HG03457 (cell line): ENCODE results near the gene TMEM156.
"Not testable (repeated sequence)": the region's sequence is repeated elsewhere in the genome, so short reads cannot be mapped to it uniquely, and the experiment has no call there.

Experiments
- ATAC-seq: cut with Tn5 transposase; IDR thresholded peaks from one replicate; pipeline ENCODE4 v1.9.1; 2021; ENCODE audit warnings: moderate number of reproducible peaks; ENCODE audit not compliant: unreplicated experiment

The TMEM156 gene

DNA sequence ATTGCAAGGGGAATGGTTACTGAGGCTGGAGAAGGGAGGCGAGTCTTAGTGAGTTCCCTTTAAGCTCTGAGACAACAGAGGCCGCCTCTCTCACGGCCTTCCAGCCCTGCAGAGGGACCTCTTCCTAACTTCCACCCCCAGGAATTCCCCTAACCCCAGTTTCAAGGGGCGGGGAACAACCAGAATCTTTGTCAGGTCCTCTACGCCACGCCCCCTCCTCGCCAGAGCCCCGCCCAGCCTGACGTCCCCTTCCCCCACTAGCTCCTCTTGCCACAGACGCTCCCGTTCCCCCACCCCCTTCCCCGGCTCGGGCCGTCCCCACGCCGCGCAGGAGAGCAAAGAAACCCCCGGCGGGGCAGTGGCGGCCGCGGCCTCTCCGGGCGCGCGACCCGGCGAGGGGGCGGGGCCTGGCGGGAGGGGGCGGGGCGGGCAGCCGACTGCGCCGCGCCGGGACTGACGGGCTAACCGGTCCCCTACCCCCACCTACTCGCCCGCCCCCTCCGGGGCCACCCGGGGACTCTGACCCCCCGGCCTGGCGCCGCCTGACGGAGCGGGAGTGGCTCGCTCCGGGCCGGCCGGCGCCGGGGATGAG, 12.3 kb upstream of the TMEM156 start:
- ATAC-seq = peak; percentile 53

DNA sequence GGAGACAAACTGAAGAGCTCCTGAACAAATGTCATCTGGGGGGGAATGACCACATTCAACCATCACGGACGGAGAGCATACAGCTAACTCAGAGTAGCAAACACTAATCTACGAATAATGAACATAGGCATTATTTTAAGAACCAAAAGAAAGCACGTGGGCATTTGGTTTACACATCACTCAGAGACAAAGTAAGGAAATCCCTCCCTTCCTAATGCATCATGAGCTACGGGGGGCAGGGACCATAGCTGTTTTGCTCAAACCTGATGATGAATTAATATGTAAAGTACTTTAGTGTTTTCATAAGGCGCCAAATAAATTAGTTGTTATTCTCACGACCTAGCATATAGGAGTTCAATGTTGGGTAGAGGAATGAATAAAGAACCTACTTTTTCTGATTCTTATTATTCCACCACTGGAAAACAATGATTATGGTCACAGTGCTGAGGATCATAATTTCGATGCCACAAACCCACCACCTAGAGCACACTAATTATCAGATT, 11.7 kb upstream of the TMEM156 start:
- ATAC-seq = no peak

DNA sequence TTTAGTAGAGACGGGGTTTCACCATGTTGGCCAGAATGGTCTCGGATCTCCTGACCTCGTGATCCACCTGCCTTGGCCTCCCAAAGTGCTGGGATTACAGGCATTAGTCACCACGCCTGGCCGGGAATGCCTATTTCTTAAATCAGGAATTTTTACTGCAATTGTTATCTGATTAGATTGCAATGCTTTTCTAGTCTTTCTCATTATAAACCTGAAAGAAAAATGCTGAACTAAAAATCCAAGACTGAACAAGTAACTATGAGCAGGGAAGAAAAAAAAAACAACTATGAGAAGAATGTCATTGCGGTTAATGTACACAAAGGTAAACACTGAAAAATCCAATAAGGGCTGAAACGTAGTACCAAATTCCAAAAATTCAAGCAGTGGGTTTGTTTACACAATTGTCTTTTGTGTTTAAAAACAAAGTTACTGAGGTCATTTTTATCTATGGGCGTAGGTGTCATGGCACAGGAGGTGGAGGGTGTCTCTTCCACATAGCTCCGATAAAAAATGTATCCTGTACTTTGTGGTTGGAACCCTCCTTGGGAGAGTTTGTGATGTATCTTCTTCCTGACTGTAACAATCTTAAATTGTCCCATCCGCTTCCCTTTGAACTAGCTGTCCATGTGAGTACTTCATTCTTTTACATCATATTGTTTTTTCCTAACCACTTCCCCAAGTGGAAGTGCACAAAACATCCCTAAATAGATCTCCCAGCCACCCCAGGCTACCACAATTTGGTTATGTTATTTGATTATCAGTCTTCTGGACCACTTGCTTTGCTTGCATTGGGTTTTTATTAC, 11.1 kb upstream of the TMEM156 start:
- no peak for ATAC-seq

DNA sequence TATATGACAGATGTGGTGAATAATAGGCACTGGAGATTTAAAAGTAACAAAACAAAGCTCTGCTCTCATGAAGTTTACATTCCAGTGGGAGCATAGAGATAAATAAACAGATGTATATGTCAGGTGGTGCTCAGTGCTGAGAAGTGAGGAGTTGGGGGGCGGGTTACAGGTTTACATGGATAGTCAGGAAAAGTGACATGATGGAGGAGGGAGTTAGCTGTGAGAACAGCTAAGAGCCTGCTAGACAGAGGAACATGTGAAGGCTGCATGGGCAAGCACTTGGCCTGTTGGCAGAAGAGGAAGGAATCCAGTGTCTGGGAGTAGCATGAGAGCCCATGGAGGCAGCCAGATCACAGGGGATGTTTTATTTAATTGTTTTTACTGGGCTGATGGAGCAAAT, 10.2 kb upstream of the TMEM156 start:
- ATAC-seq = no peak

DNA sequence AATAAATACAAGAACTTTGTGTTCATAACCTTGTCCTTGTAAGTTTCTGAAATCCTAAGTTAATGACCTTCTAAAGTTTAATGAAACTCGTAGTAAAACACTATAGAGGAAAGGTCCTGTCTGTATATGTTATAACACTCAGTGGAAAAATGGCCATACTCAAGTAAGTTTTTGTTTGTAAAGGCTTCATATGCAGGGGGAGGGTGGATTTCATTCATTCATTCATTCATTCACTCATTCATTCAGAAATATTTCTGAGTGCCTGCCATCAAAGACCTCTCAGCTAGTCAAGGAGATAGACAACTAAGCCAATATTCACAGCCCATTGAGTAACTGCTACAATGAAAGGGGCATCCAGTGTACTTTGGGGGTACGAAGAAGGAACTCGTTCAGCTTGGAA, 6.9 kb upstream of the TMEM156 start:
- ATAC-seq = no peak

DNA sequence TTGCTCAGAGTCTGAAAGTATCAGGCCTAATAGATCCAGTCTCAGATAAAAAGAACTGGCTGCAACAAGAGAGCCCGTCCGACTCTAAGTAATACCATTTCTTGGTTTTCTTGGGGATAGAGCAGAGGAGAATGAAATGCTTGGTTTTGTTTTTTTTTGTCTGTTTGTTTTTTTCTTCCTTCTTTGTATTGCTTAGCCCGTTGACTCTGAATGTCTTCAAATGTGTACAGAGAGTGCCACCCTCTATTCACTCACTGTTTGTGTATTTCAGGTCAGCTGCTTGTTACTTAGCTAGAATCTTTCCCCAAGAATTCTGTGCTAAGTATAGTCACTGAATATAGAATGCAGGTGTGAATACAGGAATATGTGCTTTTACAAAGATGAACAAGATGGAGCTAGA, 5.7 kb upstream of the TMEM156 start:
- ATAC-seq = no peak

DNA sequence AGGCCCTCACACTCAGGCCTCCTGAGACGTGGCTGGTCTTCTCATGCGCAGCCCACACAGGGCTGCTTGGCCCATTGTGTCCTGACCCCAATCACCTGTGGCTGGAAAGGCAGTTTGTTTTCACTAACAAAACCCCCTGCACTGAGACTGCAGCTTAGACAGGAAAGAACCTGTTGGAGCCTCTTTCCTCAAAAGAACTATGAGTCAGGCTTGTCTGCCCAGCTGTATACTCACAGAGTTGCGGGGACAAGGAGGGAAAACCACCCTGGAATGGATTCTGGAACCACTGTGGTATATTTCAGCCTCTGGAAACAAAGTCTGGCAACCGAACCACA, 5.2 kb upstream of the TMEM156 start:
- ATAC-seq = no peak

DNA sequence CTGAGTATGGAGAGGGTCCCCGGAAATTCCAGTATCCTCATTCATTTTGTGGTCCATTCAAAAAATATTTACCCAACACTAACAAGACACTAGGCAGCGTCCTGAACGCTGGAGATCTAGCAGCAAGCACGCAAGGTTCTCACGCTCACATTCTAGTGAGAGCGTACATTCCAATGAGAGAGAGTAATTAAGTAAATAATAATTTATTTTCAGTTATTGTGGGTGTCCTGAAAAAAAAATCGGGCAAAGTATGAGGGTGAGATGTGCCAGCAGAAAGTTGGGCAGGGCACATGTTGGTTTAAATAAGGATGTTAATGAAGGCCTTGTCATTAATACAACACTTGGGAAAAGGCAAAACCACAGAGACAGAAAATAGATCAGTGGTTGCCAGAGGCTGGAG, 4.0 kb upstream of the TMEM156 start:
- ATAC-seq = no peak

DNA sequence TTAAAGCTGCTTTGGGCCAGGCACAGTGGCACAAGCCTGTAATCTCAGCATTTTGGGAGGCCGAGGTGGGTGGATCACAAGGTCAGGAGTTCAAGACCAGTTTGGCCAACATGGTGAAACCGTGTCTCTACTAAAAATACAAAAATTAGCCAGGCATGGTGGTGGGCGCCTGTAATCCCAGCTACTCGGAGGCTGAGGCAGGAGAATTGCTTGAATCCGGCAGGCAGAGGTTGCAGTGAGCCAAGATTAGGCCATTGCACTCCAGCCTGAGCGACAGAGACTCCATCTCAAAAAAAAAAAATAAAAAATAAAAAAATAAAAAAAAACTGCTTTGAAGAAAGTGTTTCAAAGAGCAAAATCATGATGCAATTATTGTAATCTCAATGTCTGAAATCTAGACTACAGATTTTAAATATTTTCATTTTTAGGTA, 604 bp downstream of the TMEM156 start:
- ATAC-seq = not testable (repeated sequence)

DNA sequence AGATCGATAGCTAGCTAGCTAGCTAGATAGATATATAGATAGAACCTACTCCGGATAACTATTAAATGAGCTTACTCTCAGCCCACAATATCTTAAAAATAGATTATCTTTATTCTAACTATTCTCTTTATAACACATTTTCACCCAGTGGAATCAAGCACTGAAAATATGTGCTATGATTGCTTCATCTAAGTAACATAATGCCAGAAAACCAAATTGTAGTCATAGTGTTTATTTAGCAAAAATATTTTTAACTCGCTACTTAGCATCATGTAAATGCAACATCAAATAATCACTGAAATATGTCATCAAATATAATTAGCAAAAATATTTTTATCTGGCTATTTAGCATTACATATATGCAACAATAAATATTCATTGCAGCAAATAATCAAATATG, 1.5 kb downstream of the TMEM156 start:
- ATAC-seq = no peak

DNA sequence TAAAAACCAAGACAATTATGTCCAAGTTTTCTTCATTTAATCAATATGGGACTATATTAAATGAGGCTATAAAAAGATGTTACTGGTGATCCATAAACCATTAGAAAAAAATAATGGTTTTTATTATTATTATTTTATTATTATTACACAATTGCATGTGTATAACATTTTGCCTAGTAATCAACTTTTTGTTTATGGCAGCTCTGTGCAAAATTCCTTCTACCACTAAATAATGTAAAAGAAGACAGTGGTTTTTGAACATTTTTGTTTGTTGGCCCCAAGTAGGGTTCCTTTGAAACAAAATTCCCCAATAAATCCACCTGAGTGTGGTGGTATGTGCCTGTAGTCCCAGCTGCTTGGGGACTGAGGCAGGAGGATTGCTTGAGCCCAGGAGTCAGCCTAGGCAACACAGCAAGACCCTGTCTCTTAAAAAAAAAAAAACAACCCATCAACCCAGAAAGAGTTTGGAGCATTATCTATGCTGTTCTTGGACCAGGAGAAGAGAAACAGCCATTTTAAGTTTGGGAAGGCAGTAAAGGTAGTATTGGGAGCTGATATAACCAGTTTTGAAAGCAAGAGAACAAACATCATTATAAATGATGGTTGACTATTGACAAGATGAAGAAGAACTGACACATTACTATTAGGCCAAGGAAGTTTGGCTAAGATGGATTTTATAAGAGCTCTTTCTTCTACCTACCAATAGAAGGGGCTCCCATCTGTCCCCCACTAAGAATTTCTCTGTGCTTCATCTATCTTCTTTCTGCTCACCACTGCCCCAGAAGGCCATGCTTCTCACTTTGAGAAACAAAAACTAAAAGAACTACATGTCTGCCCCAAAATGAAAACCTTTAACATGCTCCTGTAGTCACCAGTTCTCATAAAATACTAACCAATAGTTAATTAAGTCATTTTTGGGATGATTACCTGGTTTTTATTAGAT, 2.2 kb downstream of the TMEM156 start:
- ATAC-seq = no peak

DNA sequence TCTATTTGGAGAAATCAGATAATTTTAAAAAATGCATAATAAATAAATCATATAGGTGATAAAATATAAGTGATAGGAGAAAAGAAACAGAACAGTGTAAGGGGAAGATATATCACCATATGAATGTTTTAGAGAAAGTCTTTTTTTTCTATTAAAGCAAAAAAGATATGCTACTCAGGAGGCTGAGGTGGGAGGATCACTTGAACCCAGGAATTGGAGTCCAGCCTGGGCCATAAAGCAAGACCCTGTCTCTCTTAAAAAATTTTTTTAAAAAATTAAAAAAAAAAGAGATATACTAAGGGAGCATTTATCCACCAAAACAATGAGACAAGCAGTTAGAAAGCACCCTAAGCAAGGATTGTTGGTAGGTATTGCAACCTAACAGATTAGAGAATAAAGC, 6.1 kb downstream of the TMEM156 start:
- ATAC-seq = no peak

DNA sequence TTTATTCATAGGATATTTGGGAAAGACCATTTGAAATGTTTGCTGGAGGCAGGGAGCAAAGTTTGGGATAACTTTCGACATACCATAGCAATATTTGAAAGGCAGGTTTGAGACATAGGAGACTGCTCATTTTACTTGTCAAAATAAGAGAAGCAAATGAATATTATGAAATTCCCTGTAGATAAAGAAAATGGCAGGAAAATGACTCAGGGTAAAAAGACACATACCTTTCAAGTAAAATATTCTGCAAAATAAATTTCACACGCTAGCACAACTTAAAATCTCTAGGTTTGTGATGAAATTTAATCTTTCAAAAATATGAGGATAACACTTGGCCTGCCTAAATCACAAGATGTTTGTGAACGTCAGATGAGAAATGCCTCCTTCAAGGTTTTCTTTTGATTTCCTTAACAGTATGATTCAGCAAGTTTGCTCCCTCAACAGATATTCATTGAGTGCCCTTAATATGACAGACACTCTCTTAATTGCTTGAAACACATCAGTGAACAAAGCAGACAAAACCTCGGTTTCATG, 6.6 kb downstream of the TMEM156 start:
- no peak for ATAC-seq

DNA sequence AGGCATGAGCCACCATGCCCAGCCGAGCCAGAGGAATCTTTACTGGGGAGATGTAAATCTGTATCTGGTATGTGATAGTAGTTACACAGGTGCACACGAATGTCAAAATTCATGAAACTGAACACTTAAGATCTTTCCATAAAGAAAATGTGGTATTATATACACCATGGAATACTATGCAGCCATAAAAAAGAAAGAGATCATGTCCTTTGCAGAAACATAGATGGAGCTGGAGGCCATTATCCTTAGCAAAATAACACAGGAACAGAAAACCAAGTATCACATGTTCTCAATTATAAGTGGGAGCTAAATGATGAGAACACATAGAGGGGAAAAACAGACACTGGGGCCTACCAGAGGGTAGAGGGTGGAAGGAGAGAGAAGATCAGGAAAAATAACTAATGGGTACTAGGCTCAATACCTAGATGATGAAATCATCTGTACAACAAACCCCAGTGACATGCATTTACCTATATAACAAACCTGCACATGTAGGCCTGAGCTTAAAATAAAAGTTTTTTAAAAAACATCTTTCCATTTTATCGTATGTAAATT, 7.8 kb downstream of the TMEM156 start:
- no peak for ATAC-seq

DNA sequence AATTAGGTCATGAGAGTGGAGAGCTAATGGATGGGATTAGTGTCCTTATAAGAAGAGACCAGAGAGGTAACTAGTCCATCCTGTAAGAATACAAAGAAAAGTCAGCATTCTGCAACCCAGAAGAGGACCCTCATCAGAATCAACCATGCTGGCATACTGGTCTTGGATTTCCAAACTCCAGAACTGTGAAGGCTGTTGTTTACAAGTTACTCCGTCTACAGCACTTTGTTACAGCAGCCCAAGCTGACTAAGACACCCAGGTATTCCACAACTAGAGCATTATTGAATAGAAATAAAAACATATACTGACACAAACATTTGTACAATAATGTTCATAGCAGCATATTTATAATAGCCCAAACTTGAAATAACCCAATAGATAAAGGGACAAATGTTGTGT, 9.2 kb downstream of the TMEM156 start:
- no peak for ATAC-seq

DNA sequence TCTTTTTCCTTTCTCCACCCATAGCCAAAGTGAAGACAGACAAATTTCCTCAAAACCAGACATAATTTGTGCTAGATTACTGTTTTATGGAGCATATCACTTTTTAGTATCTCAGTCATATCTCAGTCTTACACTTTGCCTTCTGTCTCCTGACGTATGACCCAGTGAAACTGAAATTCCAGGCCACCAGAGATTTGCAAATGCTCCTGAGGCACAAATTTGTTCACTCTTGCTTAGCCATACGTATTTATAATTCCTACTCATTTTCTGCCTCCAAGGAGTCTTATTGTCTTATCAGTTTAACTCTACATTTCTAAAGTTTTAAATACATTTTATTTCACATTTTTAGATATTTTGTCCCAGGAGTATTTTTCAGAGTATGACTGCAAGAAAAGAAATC, 10.0 kb downstream of the TMEM156 start:
- no peak for ATAC-seq

DNA sequence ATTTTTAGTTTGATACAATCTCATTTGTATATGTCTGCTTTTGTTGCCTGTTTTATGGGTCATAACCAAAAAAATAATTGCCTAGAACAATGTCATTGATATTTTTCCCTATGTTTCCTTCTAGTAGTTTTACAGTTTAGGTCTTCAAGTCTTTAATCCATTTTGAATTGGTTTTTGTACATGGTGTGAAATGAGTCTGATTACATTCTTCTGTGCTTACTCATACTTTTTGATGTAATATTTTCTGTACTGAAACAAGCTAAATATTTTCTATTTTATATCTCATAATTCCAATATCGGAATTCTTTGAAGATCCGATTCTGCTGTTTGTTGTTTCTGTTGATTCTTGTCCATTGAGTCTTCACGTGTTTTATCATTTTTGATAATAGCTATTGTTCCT, 10.6 kb downstream of the TMEM156 start:
- no peak for ATAC-seq

DNA sequence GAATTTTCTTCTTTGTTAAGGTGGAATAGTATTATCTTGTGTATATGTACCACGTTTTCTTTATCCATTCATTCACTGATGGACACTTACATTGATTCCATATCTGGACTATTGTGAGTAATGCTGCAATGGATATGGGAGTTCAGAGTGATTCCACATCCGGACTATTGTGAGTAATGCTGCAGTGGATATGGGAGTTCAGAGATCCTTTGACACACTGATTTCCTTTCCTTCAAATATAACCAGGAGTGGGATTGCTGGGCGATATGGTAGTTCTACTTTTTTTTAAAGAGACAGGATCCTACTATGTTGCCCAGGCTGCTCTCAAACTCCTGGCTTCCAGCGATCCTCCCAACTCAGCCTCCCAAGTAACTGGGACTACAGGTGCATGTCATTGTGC, 12.1 kb downstream of the TMEM156 start:
- no peak for ATAC-seq

DNA sequence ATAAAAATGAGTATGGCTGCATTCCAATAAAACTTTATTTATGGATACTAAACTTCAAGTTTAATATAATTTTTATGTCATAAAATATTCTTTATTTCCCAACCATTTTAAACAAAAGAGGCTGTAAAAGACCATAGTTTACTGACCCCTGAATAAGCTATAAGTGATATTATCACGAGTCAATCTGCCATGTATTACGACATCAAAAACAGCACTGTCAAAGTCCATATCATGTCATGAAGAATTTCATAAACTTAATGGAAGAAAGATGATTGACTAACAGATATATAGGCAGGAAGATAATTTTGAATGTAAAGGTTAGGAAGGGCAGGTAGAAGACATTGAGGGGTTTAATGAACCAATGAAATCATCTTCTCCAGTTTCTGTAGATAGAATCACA, 18.2 kb downstream of the TMEM156 start:
- no peak for ATAC-seq

DNA sequence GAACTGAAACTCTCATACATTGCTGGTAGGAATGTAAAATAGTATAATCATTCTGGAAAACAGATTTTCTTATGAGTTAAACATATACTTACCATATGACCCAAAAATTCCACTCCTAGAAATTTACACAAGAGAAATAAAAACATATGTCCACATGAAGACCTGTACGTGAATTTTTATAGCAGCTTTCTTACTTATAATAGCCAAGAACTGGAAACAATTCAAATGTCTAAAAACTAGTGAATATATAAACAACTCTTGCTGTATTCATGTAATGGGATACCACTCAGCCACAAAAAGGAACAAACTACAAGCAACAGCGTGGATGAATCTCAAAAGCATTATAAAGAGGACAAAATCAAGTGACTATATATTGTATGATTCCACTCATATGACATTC, 27.5 kb downstream of the TMEM156 start:
- no peak for ATAC-seq

DNA sequence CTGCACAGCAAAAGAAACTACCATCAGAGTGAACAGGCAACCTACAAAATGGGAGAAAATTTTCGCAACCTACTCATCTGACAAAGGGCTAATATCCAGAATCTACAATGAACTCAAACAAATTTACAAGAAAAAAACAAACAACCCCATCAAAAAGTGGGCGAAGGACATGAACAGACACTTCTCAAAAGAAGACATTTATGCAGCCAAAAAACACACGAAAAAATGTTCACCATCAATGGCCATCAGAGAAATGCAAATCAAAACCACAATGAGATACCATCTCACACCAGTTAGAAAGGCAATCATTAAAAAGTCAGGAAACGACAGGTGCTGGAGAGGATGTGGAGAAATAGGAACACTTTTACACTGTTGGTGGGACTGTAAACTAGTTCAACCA, 30.2 kb downstream of the TMEM156 start:
- not testable (repeated sequence) for ATAC-seq
